Activated B cell treated with CpG ODN at 0.5 μM for 24 hours (primary cell): Measurements from ENCODE around the gene PLOD1. TPM values are rescaled to one million over a fixed set of nuclear protein-coding genes. Genes with fewer than 3 reads are reported as not detected.

Experiments
- ATAC-seq: fragments of 200-7000 bp; cut with Tn5 transposase; one replicate; pipeline ENCODE4 v1.10.0; 2021; ENCODE audit warnings: low read depth, mild to moderate bottlenecking, moderate library complexity
- CTCF ChIA-PET: fragments of 350-600 bp; sonication (Branson Sonifier 250); formaldehyde crosslinking; loops from one replicate; lab custom pipeline; 2021; ENCODE audit warnings: antibody characterized with exemption; lab: Charles Lee
- POLR2A ChIA-PET: fragments of 350-600 bp; sonication (Branson Sonifier 250); formaldehyde crosslinking; loops from one replicate; lab custom pipeline; 2021; ENCODE audit warnings: antibody characterized with exemption; lab: Charles Lee
- DNase-seq: peaks from one replicate; pipeline ENCODE4 v3.0.0; 2022
- H3K27ac Mint-ChIP-seq: one replicate; pipeline ENCODE4 v1.8.0; 2020; ENCODE audit warnings: mixed read lengths
- H3K27me3 Mint-ChIP-seq: one replicate; pipeline ENCODE4 v1.8.0; 2021; ENCODE audit warnings: mixed read lengths
- H3K36me3 Mint-ChIP-seq: one replicate; pipeline ENCODE4 v1.8.0; 2021; ENCODE audit warnings: low read depth, mixed read lengths
- H3K4me1 Mint-ChIP-seq: one replicate; pipeline ENCODE4 v1.8.0; 2021; ENCODE audit warnings: mixed read lengths
- H3K4me3 Mint-ChIP-seq: one replicate; pipeline ENCODE4 v1.8.0; 2020; ENCODE audit warnings: mild to moderate bottlenecking, mixed read lengths
- H3K9me3 Mint-ChIP-seq: one replicate; pipeline ENCODE4 v1.8.0; 2020; ENCODE audit warnings: mixed read lengths
- intact Hi-C: fragments of 100-400 bp; cut with micrococcal nuclease; formaldehyde crosslinking; loops from one replicate; pipeline ENCODE4 v1.15.1; 2024
- total RNA-seq: library from RNA; stranded (reverse); gene quantifications from 2 replicates; pipeline ENCODE4 v1.2.3, GENCODE V29; 2022
- TF ChIP-seq, protein P1 (sequence below): fragments of 200-600 bp; IDR thresholded peaks from one replicate; pipeline ENCODE4 v1.8.0; 2022; ENCODE audit warnings: antibody characterized with exemption, mild to moderate bottlenecking

Gene PLOD1
- total RNA-seq, 1 donor from 2014 or later = 15.7 TPM

DNA sequence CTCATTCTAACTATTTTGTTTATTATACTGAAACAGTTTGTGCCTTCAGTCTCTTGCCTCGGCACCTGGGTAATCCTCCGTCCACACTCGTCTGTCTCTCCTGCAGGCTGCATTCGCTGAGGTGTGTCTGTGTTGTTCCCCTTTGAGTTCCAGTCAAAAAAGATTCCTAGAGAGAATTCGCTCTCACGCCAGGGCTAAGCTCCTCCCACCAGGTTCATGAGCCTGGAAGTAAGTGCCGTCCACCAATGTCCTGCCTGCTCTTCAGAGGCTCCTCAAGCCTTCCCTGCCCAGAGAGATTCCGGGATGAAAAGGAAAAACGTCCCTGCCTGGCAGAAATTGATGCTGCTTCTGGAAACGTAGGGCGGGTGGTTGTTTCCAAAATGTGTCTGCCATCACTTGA is 21.2 kb upstream of the PLOD1 start:
- DNase-seq (no peak), ATAC-seq (no peak)
- Mint-ChIP-seq H3K4me1 (peaks cover 20% of the 10 kb centered on the region), H3K36me3 (peaks cover 15% of the 10 kb centered on the region), H3K27me3 (no peaks in the 10 kb centered on the region), H3K9me3 (no peaks in the 10 kb centered on the region), H3K27ac (no peak overlapping the region), H3K4me3 (no peak overlapping the region)
- TF ChIP-seq, protein P1, sequence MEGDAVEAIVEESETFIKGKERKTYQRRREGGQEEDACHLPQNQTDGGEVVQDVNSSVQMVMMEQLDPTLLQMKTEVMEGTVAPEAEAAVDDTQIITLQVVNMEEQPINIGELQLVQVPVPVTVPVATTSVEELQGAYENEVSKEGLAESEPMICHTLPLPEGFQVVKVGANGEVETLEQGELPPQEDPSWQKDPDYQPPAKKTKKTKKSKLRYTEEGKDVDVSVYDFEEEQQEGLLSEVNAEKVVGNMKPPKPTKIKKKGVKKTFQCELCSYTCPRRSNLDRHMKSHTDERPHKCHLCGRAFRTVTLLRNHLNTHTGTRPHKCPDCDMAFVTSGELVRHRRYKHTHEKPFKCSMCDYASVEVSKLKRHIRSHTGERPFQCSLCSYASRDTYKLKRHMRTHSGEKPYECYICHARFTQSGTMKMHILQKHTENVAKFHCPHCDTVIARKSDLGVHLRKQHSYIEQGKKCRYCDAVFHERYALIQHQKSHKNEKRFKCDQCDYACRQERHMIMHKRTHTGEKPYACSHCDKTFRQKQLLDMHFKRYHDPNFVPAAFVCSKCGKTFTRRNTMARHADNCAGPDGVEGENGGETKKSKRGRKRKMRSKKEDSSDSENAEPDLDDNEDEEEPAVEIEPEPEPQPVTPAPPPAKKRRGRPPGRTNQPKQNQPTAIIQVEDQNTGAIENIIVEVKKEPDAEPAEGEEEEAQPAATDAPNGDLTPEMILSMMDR = no peak
- ChIA-PET CTCF (no interaction called here), POLR2A (interaction anchor here (3.6 kb wide), 1 partner anchor 12 kb away, joined by 19 read pairs; the partner anchor contains the start of gene KIAA2013)
- intact Hi-C loops = no loop called here

DNA sequence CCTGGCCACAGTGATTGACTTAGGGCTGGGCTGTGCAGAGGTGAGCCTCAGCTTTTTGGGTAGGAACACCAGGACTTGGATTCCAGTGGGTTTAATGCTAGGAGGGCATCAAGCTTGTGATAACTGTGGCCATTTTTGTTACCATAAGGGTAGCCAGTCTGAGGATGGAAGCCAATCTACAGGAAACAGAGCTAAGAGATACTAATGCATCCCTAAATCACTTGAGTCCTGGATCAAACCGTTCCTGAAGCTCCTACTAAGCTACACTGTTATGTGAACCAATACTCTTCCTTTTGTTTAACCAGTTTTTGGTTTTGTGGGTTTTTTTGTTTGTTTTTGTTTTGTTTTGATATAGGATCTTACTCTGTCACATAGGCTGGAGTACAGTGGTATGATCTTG is 20.5 kb upstream of the PLOD1 start:
- no peaks in the 10 kb centered on the region for H3K9me3 Mint-ChIP-seq
- H3K27ac Mint-ChIP-seq = peak overlapping the region; percentile 50
- intact Hi-C loops = no loop called here
- POLR2A ChIA-PET = interaction anchor here (0.6 to 3.6 kb wide), 4 partner anchors 8 to 66 kb away, joined by 3 to 19 read pairs (median 4); partner anchors contain the start of genes KIAA2013 and MFN2
- CTCF ChIA-PET = no interaction called here
- no peak overlapping the region for H3K4me3 Mint-ChIP-seq
- H3K36me3 Mint-ChIP-seq = peaks cover 18% of the 10 kb centered on the region
- no peaks in the 10 kb centered on the region for H3K27me3 Mint-ChIP-seq
- TF ChIP-seq, protein P1 = no peak
- no peak for DNase-seq
- H3K4me1 Mint-ChIP-seq = peaks cover 16% of the 10 kb centered on the region
- ATAC-seq = no peak

DNA sequence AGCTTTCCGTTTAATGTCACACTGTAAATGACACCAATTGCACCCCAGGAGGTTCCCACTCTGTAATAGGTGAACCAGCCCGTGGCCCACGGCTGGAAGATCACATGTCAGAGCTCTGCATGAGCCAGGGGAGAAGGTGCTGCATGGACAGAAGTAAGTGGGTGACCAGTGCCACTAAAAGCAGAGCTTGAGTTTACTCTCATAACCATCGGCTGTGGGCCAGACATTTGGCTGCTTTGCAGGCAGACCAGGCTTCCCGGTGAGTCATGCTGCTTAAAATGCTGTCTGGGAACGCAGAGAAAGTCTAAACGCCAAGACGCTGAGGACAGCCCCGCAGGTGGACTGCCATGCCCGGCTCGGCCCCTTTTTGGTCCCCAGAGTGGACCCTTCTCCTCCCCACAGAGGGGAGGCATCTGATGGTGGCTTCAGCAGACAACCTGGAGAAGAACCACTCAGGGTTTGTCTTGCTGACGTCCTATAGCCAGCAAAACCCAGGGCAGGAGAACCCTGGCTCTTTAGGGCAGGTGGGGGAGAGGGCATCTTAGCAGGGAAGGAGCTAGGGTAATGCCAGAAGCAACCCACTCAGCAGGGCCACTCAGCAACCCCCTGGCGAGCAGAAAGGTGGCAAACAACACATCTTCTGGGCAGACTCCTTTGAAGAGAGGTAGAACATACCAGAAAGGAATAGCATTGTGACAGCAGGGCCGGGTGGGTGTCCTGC is 15.6 kb upstream of the PLOD1 start:
- Mint-ChIP-seq H3K9me3 (no peaks in the 10 kb centered on the region), H3K27me3 (no peaks in the 10 kb centered on the region), H3K36me3 (peaks cover 61% of the 10 kb centered on the region), H3K4me1 (peaks cover 33% of the 10 kb centered on the region), H3K27ac (no peak overlapping the region), H3K4me3 (no peak overlapping the region)
- ChIA-PET CTCF (no interaction called here), POLR2A (interaction anchor here (7.2 kb wide), 1 partner anchor 10 kb away, joined by 95 read pairs; no protein-coding TSS in a partner anchor)
- no peak for ATAC-seq
- TF ChIP-seq, protein P1 = no peak
- DNase-seq = no peak
- intact Hi-C loops = no loop called here

DNA sequence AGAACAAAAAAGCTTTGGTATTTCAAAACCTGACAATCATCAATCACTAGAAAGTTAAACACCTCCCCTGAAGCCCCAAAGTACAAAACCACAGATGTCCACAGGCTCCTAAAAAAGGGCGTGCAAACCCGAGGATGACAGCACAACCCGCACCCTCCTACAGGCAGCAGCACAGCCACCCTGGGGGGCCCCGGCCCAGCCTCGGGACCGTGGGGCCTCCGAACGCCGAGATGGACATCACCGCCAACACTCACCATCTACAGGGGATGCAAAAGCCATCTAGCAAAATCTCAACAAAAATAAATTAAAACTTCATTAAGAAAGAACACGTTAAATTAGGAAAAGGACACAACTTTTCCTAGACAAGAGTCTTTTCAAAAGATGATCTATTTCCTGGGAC is 14.9 kb upstream of the PLOD1 start:
- POLR2A ChIA-PET = interaction anchor here (7.2 kb wide), 1 partner anchor 11 kb away, joined by 95 read pairs; no protein-coding TSS in a partner anchor
- Mint-ChIP-seq H3K4me3 (no peak overlapping the region), H3K9me3 (no peaks in the 10 kb centered on the region), H3K27ac (no peak overlapping the region), H3K27me3 (no peaks in the 10 kb centered on the region), H3K36me3 (peaks cover 66% of the 10 kb centered on the region), H3K4me1 (peaks cover 39% of the 10 kb centered on the region)
- TF ChIP-seq, protein P1 = no peak
- CTCF ChIA-PET = no interaction called here
- ATAC-seq (no peak), DNase-seq (no peak)
- intact Hi-C loops = no loop called here

DNA sequence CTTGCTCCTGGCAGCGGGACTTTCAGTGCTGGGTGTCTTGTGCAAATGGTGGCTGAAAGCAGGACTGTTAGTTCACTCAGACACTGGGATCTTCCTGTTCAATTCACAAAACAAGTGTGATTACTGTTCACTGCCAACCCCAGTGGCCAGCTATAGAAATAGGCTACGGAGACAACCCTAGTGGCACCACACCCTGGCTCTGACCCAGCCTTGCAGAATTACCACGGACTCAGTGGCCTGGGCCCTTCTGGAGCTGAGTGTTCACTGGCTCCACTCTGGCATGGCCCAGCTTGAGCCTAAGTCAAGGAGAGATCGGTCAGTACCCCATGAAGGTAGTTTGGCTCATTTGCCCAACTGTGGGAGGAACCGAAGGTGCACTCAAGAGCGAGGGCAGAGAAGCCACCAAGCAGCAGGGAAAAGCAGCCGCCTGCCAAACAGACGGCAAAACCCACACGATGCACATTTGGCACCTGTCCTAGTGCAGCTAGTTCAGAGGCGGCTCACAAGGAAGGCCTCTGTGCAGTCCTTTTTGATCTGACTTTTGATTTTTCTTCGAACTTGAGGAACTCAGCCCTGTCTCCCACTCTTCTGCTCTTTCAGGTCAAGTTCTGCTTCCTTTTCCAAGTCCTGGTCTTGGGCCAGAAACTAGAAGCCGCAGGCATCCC is 14.1 kb upstream of the PLOD1 start:
- POLR2A ChIA-PET = interaction anchor here (7.2 kb wide), 1 partner anchor 12 kb away, joined by 95 read pairs; no protein-coding TSS in a partner anchor
- no peak for ATAC-seq
- Mint-ChIP-seq H3K9me3 (no peaks in the 10 kb centered on the region), H3K4me1 (peaks cover 42% of the 10 kb centered on the region), H3K4me3 (no peak overlapping the region), H3K27me3 (no peaks in the 10 kb centered on the region), H3K27ac (no peak overlapping the region), H3K36me3 (peaks cover 69% of the 10 kb centered on the region)
- intact Hi-C loops = no loop called here
- TF ChIP-seq, protein P1 = no peak
- DNase-seq = no peak
- CTCF ChIA-PET = no interaction called here
